ENCODE measurements around the gene BDH2. TPM values are rescaled to one million over a fixed set of nuclear protein-coding genes. Genes with fewer than 3 reads are reported as not detected.

BDH2 gene
- total and polyA plus RNA-seq, 2 donors (not counting 3 experiments of a cell fraction or from before 2014, with no cell fraction given), result 29.4 to 40.9 TPM

DNA sequence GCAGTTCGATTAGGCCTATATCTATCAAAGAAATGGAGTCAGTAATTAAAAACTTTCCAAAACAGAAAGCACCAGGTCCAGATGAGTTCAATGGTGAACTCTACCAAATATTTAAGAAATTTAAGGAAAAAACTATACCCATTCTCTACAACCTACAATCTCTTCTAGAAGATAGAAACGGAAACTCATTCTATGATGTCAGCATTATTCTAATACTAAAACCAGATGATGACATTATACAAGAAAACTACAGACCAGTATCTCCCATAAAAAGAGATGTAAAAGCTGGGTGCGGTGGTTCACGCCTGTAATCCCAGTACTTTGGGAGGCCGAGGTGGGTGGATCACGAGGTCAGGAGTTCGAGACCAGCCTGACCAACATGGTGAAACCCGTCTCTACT, 29.5 kb upstream of the BDH2 start:
- Histone ChIP-seq H4K20me1 (replicated peaks; ENCODE audit: control insufficient read depth, extremely low read depth, insufficient read depth, low read length) (no peaks in the 10 kb centered on the region), H2AFZ (ENCODE audit: low read depth, low read length) (no peak overlapping the region), H3K27ac (ENCODE audit: insufficient read depth, low read depth, low read length) (no peak overlapping the region), H3K79me2 (ENCODE audit: control insufficient read depth, insufficient read depth, low read length) (peaks cover 8% of the 10 kb centered on the region), H3K9ac (replicated peaks; ENCODE audit: extremely low read depth, insufficient read depth, low read length) (no peak overlapping the region), H3K27me3 (ENCODE audit: control insufficient read depth in 2 of 2, insufficient read depth in 2 of 2, low read length in 2 of 2) (no peaks in the 10 kb centered on the region), H3K4me1 (ENCODE audit: control insufficient read depth, extremely low read depth, insufficient read depth, low read length) (no peaks in the 10 kb centered on the region), H3K4me2 (ENCODE audit: insufficient read depth, low read length) (no peak overlapping the region), H3K4me3 (replicated peaks in 1 of 3; ENCODE audit: insufficient read depth in 1 of 3, low read depth in 1 of 3, low read length in 3 of 3) (no peak overlapping the region), H3K36me3 (ENCODE audit: control insufficient read depth in 2 of 2, extremely low read depth in 1 of 2, insufficient read depth in 2 of 2, low read length in 2 of 2) (peaks cover 3 to 13% of the 10 kb centered on the region in 2 experiments), H3K9me1 (replicated peaks; ENCODE audit: control insufficient read depth, extremely low read depth, insufficient read depth, low read length) (no peaks in the 10 kb centered on the region), H3K9me3 (replicated peaks; ENCODE audit: control insufficient read depth, insufficient read depth, low read length) (no peaks in the 10 kb centered on the region)
- FAIRE-seq (no peak), DNase-seq (ENCODE audit: low read depth, low spot score) (no peak)
- TF ChIP-seq POLR2AphosphoS5 (IDR thresholded peaks at IDR 0.05; ENCODE audit: insufficient read depth, low read depth, low read length) (no peak), MYC (IDR thresholded peaks at IDR 0.05; ENCODE audit: low read depth, low read length) (no peak), FOS (IDR thresholded peaks at IDR 0.05; ENCODE audit: borderline replicate concordance, insufficient read depth, low read length) (no peak), CTCF (IDR thresholded peaks at IDR 0.05; ENCODE audit: extremely low read depth in 1 of 2, insufficient read depth in 1 of 2, low read depth in 1 of 2, low read length in 2 of 2) (no peak), POLR2A (IDR thresholded peaks at IDR 0.05; ENCODE audit: low read depth, low read length) (no peak), JUN (IDR thresholded peaks at IDR 0.05; ENCODE audit: borderline replicate concordance, insufficient read depth, insufficient read length, low read depth) (no peak), EZH2 (IDR thresholded peaks at IDR 0.05; ENCODE audit: borderline replicate concordance, low read depth, low read length, severe bottlenecking) (no peak), GATA2 (IDR thresholded peaks at IDR 0.05; ENCODE audit: insufficient read depth, insufficient read length, low read depth, low read length) (no peak)
- TF ChIP-seq, protein P1, sequence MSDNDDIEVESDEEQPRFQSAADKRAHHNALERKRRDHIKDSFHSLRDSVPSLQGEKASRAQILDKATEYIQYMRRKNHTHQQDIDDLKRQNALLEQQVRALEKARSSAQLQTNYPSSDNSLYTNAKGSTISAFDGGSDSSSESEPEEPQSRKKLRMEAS (IDR thresholded peaks at IDR 0.05; ENCODE audit: insufficient read depth, insufficient read length), result no peak
- intact Hi-C loops (cut with micrococcal nuclease), result no loop called here
- BruUV-seq (replicated peaks), result no TSS peak
- dilution Hi-C loops (cut with MboI; ENCODE audit: extremely low pct_ligation_motif_present, low sequenced_read_pairs), result no loop called here
- ChIA-PET POLR2A (no interaction called here), CTCF (no interaction called here)
